Measurements from ENCODE around the gene UVRAG. TPM values are rescaled to one million over a fixed set of nuclear protein-coding genes. Genes with fewer than 3 reads are reported as not detected.

UVRAG gene
- total and polyA plus RNA-seq, 2 of the 4 experiments (the other 2 are of a cell fraction), result 5.6 to 10.9 TPM

GRCh38 chr11:76025068-76025467 lies 210.1 kb downstream of the UVRAG start:
- in situ Hi-C loops (cut with MboI; ENCODE audit: low sequenced_read_pairs) (no loop called here), intact Hi-C loops (cut with micrococcal nuclease) (no loop called here), dilution Hi-C loops (cut with HindIII; ENCODE audit: low sequenced_read_pairs, unreplicated experiment) (no loop called here)
- no peak overlapping the region for H3K23ac ChIP-seq (ENCODE audit: low read depth, low read length)
- no peak overlapping the region for H4K8ac ChIP-seq (ENCODE audit: low read depth in 2 of 2, low read length in 2 of 2)
- no peak overlapping the region for H2BK15ac ChIP-seq (ENCODE audit: low read depth, low read length)
- no peak overlapping the region for H3K18ac ChIP-seq (ENCODE audit: low read depth, low read length)
- BruUV-seq (replicated peaks), result no TSS peak
- ChIA-PET CTCF (no interaction called here), POLR2A (ENCODE audit: unreplicated experiment) (no interaction called here)
- no peak overlapping the region for H3K9ac ChIP-seq (ENCODE audit: low read depth, low read length)
- H3K27ac ChIP-seq (ENCODE audit: insufficient read depth, low read length), result no peak overlapping the region
- H3K9me3 ChIP-seq (ENCODE audit: control insufficient read depth, insufficient read depth, low read length), result no peaks in the 10 kb centered on the region
- no peaks in the 10 kb centered on the region; the same call in 1 of the 2 replicates for H3K36me3 ChIP-seq (ENCODE audit: control insufficient read depth, insufficient read depth, low read length)
- H3K14ac ChIP-seq (replicated peaks; ENCODE audit: low read depth, low read length), result no peak overlapping the region; the same call in 1 of the 2 replicates
- no peak overlapping the region for H2AK9ac ChIP-seq (replicated peaks; ENCODE audit: low read depth, low read length, poor library complexity)
- H4K20me1 ChIP-seq (ENCODE audit: insufficient read depth, low read length), result no peaks in the 10 kb centered on the region
- H3K9me1 ChIP-seq (ENCODE audit: insufficient read depth, low read length), result peaks cover 3% of the 10 kb centered on the region; the same call in 1 of the 2 replicates
- no peak overlapping the region for H3K4me2 ChIP-seq (ENCODE audit: low read depth, low read length)
- H2BK120ac ChIP-seq (ENCODE audit: low read depth, low read length), result no peak overlapping the region
- H3K79me1 ChIP-seq (ENCODE audit: low read depth in 1 of 2, low read length in 2 of 2), result no peaks in the 10 kb centered on the region
- H2BK5ac ChIP-seq (ENCODE audit: low read depth, low read length, poor library complexity, severe bottlenecking), result peak overlapping the region; percentile 23
- H2AFZ ChIP-seq (replicated peaks; ENCODE audit: low read length, poor library complexity), result no peak overlapping the region
- no peak overlapping the region for H2BK20ac ChIP-seq (ENCODE audit: low read depth, low read length)
- WGBS, 2 experiments (ENCODE audit: extremely low coverage in 2 of 2, insufficient read length in 1 of 2), result no CpG with 5 or more reads among the region's 1 CpG
- peak; percentile 97 for ATAC-seq (ENCODE audit: low read depth)
- H2AK5ac ChIP-seq (ENCODE audit: low read depth, low read length), result no peak overlapping the region
- peak; percentile 95 for DNase-seq
- H3K27me3 ChIP-seq (ENCODE audit: control insufficient read depth, insufficient read depth, low read length), result no peaks in the 10 kb centered on the region
- H4K91ac ChIP-seq (ENCODE audit: insufficient read depth, low read depth, low read length), result no peak overlapping the region
- H3K4me1 ChIP-seq (ENCODE audit: control insufficient read depth, insufficient read depth, low read length), result peaks cover 4% of the 10 kb centered on the region
- H3K56ac ChIP-seq (ENCODE audit: extremely low read depth, insufficient read depth, low read length), result no peak overlapping the region
- no peak overlapping the region for H3K4ac ChIP-seq (ENCODE audit: low read depth, low read length)
- no peak overlapping the region for H4K5ac ChIP-seq (ENCODE audit: low read depth, low read length)
- TF ChIP-seq SMC3 (IDR thresholded peaks at IDR 0.05; ENCODE audit: low read depth, low read length) (peak; percentile 14; the same call in 1 of the 2 replicates), RCOR1 (IDR thresholded peaks at IDR 0.05; ENCODE audit: insufficient replicate concordance, low read length) (peak; percentile 86), FOS (IDR thresholded peaks at IDR 0.05; ENCODE audit: low read depth, low read length) (peak; percentile 24; the same call in 1 of the 2 replicates), BHLHE40 (IDR thresholded peaks at IDR 0.05; ENCODE audit: low read depth, low read length) (peak; percentile 13; the same call in 1 of the 2 replicates), CHD1 (IDR thresholded peaks at IDR 0.05; ENCODE audit: low read depth, low read length) (no peak), NFE2L2 (IDR thresholded peaks at IDR 0.05; ENCODE audit: low read depth, low read length) (peak; percentile 67; the same call in 1 of the 2 replicates), RFX5 (IDR thresholded peaks at IDR 0.05; ENCODE audit: low read depth, low read length) (no peak)
- no peak overlapping the region for H3K4me3 ChIP-seq (ENCODE audit: insufficient read depth, low read depth, low read length)

Measured in IMR-90 (cell line).